Measurements from ENCODE around the gene SURF4. TPM values are rescaled to one million over a fixed set of nuclear protein-coding genes. Genes with fewer than 3 reads are reported as not detected.

SURF4 gene
- total and polyA plus RNA-seq, 2 of the 13 experiments (the other 11 are each of a cell fraction or from before 2014, with no cell fraction given) = 220 to 265 TPM

DNA sequence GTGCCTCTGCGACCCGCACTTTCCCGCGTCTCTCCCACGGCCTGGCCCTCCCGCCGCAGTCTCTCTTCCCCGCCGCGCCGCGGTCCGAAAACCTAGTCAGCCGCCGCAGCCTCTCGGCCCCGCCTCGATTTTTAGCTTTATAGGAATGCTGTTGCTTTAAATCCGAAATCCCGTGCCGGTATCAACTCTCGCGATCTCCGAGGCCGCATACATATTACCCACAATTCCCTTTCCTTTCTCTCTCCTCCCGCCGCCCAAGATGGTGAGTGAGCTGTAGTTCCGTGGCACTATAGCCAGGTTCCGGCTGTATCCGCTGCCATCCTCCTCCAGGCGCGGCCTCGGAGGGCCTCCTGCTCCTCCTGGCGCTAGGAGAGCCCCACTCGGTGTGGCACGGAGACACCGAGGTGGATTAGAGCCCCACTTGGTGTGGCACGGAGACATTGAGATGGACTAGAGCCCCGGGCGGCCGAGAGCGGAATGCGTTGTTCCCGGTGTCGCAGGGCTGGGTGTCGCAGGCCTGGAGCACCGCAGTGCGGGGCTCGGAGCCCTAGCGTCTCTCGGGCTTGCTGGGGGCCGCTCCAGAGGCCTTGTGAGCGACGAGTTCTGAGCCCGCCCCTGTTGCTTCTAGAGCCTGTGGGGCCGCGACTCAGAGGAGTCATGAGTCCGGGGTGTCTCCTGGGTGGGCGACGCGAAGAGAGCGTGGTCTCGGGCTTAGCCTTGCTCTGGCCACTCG is 27.7 kb downstream of the SURF4 start, which contains the start of the genes MED22 and RPL7A (continued):
- TF ChIP-seq HMGXB4 (CRISPR knock-in tag; IDR thresholded peaks at IDR 0.05; ENCODE audit: borderline replicate concordance in 1 of 2, low read depth in 1 of 2) = peak; percentile 82 to 87; a peak in 3 of 4 replicates
- peak; percentile 78; the same call in 1 of the 2 replicates for TF ChIP-seq SALL2 (CRISPR knock-in tag; IDR thresholded peaks at IDR 0.05)
- TF ChIP-seq, protein P1, sequence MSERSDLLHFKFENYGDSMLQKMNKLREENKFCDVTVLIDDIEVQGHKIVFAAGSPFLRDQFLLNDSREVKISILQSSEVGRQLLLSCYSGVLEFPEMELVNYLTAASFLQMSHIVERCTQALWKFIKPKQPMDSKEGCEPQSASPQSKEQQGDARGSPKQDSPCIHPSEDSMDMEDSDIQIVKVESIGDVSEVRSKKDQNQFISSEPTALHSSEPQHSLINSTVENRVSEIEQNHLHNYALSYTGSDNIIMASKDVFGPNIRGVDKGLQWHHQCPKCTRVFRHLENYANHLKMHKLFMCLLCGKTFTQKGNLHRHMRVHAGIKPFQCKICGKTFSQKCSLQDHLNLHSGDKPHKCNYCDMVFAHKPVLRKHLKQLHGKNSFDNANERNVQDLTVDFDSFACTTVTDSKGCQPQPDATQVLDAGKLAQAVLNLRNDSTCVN (CRISPR knock-in tag; IDR thresholded peaks at IDR 0.05; ENCODE audit: borderline replicate concordance) = peak; percentile 83; the same call in 1 of the 2 replicates
- TF ChIP-seq ONECUT2 (CRISPR knock-in tag; IDR thresholded peaks at IDR 0.05) = no peak
- peak; percentile 63 for TF ChIP-seq RXRA (CRISPR knock-in tag; IDR thresholded peaks at IDR 0.05)
- no peak for TF ChIP-seq ZNF616 (CRISPR knock-in tag; IDR thresholded peaks at IDR 0.05; ENCODE audit: low read depth)
- TF ChIP-seq ZNF232 (CRISPR knock-in tag; IDR thresholded peaks at IDR 0.05; ENCODE audit: borderline replicate concordance) = peak; percentile 84; the same call in 1 of the 2 replicates
- peak; percentile 94 for TF ChIP-seq ZNF430 (CRISPR knock-in tag; IDR thresholded peaks at IDR 0.05)
- no peak for TF ChIP-seq ZNF382 (CRISPR knock-in tag; IDR thresholded peaks at IDR 0.05; ENCODE audit: borderline replicate concordance)
- TF ChIP-seq ZNF543 (CRISPR knock-in tag; IDR thresholded peaks at IDR 0.05) = peak; percentile 78; the same call in 1 of the 2 replicates
- no peak for TF ChIP-seq NONO (IDR thresholded peaks at IDR 0.05)
- TF ChIP-seq NONO (CRISPR knock-in tag; conservative IDR thresholded peaks at IDR 0.05) = peak; percentile 75; the same call in 1 of the 2 replicates
- TF ChIP-seq, protein P2, sequence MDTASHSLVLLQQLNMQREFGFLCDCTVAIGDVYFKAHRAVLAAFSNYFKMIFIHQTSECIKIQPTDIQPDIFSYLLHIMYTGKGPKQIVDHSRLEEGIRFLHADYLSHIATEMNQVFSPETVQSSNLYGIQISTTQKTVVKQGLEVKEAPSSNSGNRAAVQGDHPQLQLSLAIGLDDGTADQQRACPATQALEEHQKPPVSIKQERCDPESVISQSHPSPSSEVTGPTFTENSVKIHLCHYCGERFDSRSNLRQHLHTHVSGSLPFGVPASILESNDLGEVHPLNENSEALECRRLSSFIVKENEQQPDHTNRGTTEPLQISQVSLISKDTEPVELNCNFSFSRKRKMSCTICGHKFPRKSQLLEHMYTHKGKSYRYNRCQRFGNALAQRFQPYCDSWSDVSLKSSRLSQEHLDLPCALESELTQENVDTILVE (CRISPR knock-in tag; IDR thresholded peaks at IDR 0.05) = peak; percentile 64; the same call in 1 of the 2 replicates
- no peak for TF ChIP-seq SYNCRIP (IDR thresholded peaks at IDR 0.05; ENCODE audit: insufficient read depth, low read depth, low read length)
- TF ChIP-seq GATA4 (IDR thresholded peaks at IDR 0.05; ENCODE audit: borderline replicate concordance, low read depth) = peak; percentile 61; the same call in 1 of the 2 replicates
- peak; percentile 35; the same call in 1 of the 2 replicates for TF ChIP-seq ZNF253 (CRISPR knock-in tag; IDR thresholded peaks at IDR 0.05; ENCODE audit: borderline replicate concordance)
- TF ChIP-seq ZFP91 (CRISPR knock-in tag; IDR thresholded peaks at IDR 0.05; ENCODE audit: borderline replicate concordance) = peak; percentile 100
- 0 out of 2 replicates have a peak, but pooled peaks have one; percentile 30 for TF ChIP-seq GATAD2A (CRISPR knock-in tag; IDR thresholded peaks at IDR 0.05)
- TF ChIP-seq ZNF737 (CRISPR knock-in tag; IDR thresholded peaks at IDR 0.05; ENCODE audit: borderline replicate concordance) = no peak; the same call in 1 of the 2 replicates
- peak; percentile 69; the same call in 1 of the 2 replicates for TF ChIP-seq CCDC6 (CRISPR knock-in tag; IDR thresholded peaks at IDR 0.05)
- TF ChIP-seq ZNF619 (CRISPR knock-in tag; IDR thresholded peaks at IDR 0.05) = peak; percentile 71; the same call in 1 of the 2 replicates
- peak; percentile 59; the same call in 1 of the 2 replicates for TF ChIP-seq ZNF234 (CRISPR knock-in tag; conservative IDR thresholded peaks at IDR 0.05)
- TF ChIP-seq ZFX (CRISPR knock-in tag; IDR thresholded peaks at IDR 0.05; ENCODE audit: low read depth) = peak; percentile 83
- peak; percentile 100; the same call in 1 of the 2 replicates for TF ChIP-seq ZZZ3 (CRISPR knock-in tag; IDR thresholded peaks at IDR 0.05; ENCODE audit: borderline replicate concordance)
